A673 (cell line): ENCODE measurements around the gene TRPV5.

Experiments
- EZH2 ChIP-seq: fragments of 200-600 bp; sonication (generic); IDR thresholded peaks from 2 replicates; pipeline ENCODE4 v1.6.1; 2017; ENCODE audit warnings: borderline replicate concordance, low read depth, mild to moderate bottlenecking, mixed read lengths, antibody characterized with exemption, low read length; ENCODE audit not compliant: poor library complexity, severe bottlenecking
- TF ChIP-seq, protein P1 (sequence below): fragments of 300-800, 200-600 bp; sonication (generic); conservative IDR thresholded peaks from 2 replicates; pipeline ENCODE4 v1.5.1; 2017; ENCODE audit warnings: low read depth, mild to moderate bottlenecking, antibody characterized with exemption, low read length, moderate library complexity, mixed read lengths

DNA sequence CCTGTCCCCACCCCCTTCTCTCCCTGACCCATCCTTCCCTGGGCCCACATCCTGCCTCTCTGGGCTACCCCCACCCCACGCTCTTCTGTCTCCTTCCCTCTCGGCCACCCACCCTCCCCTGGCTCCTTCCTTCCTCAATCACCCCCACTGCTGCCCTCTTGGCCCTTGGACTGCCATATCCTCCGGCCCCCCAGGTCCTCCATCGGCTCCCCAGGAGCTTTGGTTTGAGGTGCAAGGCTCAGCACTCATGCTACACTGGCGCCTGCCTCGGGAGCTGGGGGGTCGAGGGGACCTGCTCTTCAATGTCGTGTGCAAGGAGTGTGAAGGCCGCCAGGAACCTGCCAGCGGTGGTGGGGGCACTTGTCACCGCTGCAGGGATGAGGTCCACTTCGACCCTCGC, 67.8 kb downstream of the TRPV5 start:
- TF ChIP-seq, protein P1, sequence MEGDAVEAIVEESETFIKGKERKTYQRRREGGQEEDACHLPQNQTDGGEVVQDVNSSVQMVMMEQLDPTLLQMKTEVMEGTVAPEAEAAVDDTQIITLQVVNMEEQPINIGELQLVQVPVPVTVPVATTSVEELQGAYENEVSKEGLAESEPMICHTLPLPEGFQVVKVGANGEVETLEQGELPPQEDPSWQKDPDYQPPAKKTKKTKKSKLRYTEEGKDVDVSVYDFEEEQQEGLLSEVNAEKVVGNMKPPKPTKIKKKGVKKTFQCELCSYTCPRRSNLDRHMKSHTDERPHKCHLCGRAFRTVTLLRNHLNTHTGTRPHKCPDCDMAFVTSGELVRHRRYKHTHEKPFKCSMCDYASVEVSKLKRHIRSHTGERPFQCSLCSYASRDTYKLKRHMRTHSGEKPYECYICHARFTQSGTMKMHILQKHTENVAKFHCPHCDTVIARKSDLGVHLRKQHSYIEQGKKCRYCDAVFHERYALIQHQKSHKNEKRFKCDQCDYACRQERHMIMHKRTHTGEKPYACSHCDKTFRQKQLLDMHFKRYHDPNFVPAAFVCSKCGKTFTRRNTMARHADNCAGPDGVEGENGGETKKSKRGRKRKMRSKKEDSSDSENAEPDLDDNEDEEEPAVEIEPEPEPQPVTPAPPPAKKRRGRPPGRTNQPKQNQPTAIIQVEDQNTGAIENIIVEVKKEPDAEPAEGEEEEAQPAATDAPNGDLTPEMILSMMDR: no peak
- TF ChIP-seq EZH2: no peak
